GM12801 (cell line): Measurements from ENCODE around the gene TMEM82.

Experiments used
- CTCF ChIP-seq: IDR thresholded peaks from one replicate; pipeline ENCODE4 v1.5.1; 2011; ENCODE audit warnings: control low read depth; ENCODE audit not compliant: insufficient read length; ENCODE audit errors: extremely low read depth

Gene TMEM82

GRCh38 chr1:15761366-15762128 lies 19.2 kb downstream of the TMEM82 start:
- TF ChIP-seq CTCF, result no peak

DNA sequence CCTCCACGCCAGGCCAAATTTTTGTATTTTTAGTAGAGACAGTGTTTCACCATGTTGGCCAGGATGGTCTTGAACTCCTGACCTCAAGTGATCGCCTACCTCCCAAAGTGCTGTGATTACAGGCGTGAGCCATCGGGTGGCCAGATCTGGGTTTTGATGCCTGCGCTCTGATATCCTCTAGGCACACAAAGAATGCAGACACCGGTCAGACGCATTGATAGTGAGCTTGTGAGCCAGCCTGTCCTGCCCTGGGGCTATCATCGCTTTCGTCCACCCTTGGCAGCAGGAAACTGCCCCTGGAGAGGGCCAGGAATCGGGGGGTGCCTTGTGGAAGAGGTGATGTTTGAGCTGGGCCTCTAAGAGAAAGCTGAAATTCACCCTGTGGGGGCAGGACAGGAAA lies 20.2 kb downstream of the TMEM82 start:
- TF ChIP-seq CTCF, result no peak

- no peak for TF ChIP-seq CTCF
These were observed 22.0 kb downstream of the TMEM82 start for GRCh38 chr1:15764269-15764764.

GRCh38 chr1:15764890-15765289 lies 22.6 kb downstream of the TMEM82 start:
- no peak for TF ChIP-seq CTCF

GRCh38 chr1:15765495-15766194 lies 23.3 kb downstream of the TMEM82 start:
- TF ChIP-seq CTCF, result no peak

GRCh38 chr1:15767941-15768340 lies 25.6 kb downstream of the TMEM82 start:
- TF ChIP-seq CTCF, result no peak

- TF ChIP-seq CTCF, result no peak
These were observed 26.1 kb downstream of the TMEM82 start for GRCh38 chr1:15768388-15768787.
